ENCODE results near the gene CCDC6. TPM values are rescaled to one million over a fixed set of nuclear protein-coding genes. Genes with fewer than 3 reads are reported as not detected.

CCDC6 gene
- total and polyA plus RNA-seq, 2 of the 8 experiments (the other 6 are each of a cell fraction or from before 2014, with no cell fraction given), result 42.2 to 74.4 TPM

DNA sequence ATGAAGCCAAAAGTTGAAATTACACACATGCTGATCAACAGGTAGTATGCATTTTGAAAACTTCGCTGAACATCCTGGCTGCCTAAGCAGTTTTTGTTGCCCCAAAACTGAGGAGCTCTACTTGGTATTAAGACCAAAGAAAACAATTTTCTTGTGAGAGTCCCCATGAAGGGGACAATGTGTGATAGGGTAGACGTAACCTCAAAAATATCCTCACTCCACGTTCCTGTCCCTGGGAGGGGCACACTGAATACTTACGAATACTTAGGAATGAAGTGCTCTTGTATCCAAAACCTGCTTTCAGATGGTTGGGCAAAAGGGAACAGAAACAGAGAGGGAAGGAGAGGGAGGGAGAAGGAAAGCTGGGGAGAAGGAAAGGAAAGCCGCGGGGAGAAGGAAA, 24.7 kb downstream of the CCDC6 start (continued):
- TF ChIP-seq EZH2 (IDR thresholded peaks at IDR 0.05; ENCODE audit: low read depth, low read length, severe bottlenecking) (no peak), MAX (IDR thresholded peaks at IDR 0.05) (no peak), CTBP2 (IDR thresholded peaks at IDR 0.05; ENCODE audit: borderline replicate concordance, insufficient read depth, insufficient read length, low read length) (no peak), CBX8 (IDR thresholded peaks at IDR 0.05; ENCODE audit: borderline replicate concordance, low read depth, low read length) (no peak), E2F6 (IDR thresholded peaks at IDR 0.05) (no peak), EGR1 (IDR thresholded peaks at IDR 0.05; ENCODE audit: borderline replicate concordance, low read depth, low read length) (no peak), HDAC6 (IDR thresholded peaks at IDR 0.05; ENCODE audit: low read depth, low read length) (no peak)
- TF ChIP-seq, protein P1, sequence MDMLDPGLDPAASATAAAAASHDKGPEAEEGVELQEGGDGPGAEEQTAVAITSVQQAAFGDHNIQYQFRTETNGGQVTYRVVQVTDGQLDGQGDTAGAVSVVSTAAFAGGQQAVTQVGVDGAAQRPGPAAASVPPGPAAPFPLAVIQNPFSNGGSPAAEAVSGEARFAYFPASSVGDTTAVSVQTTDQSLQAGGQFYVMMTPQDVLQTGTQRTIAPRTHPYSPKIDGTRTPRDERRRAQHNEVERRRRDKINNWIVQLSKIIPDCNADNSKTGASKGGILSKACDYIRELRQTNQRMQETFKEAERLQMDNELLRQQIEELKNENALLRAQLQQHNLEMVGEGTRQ (IDR thresholded peaks at IDR 0.05; ENCODE audit: low read length), result no peak

Data from H1 (cell line).